ENCODE data around the gene SRSF3. TPM values are rescaled to one million over a fixed set of nuclear protein-coding genes. Genes with fewer than 3 reads are reported as not detected.
"Not testable (repeated sequence)": the region's sequence is repeated elsewhere in the genome, so short reads cannot be mapped to it uniquely, and the experiment has no call there.

SRSF3 gene
- total and polyA plus RNA-seq, 5 donors: 137 to 185 (median 146) TPM

DNA sequence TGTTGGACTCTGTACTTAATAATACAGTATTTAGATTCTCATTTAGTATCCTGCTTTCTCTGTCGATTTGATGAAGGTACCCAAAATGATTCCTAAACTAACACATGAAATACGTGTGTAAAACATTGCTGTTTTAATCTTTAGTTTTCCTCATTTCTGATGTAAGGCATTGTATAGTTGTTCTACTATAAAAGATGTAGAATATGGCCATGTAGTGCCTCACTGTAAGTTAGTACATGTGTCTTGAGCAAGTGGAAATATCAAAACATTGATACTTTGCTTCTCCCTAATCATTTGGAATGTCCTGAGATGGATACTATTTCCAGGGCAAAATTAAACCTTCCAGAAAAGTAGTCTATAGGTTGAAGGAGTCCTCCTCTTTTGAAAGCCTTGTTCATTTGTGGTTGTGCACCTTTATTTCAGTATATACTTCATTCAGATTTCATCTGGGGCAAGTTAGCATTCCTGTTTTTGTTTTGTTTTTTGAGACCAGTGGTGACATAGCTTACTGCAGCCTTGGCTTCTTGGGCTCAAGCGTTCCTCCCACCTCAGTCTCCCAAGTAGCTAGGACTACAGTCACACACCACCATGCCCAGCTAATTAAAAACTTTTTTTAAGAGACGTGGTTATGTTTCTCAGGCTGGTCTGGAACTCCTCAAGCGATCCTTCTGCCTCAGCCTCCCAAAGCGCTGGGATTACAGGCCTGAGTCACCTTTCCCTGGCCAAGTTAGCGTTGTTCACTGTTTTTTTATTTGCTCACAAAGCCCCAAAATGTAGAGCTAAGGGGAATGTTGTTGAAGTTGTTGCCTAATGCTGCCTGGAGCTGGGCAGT, 11.6 kb downstream of the SRSF3 start:
- H3K4me1 ChIP-seq (ENCODE audit: control insufficient read depth, insufficient read depth, low read length): peaks cover 10% of the 10 kb centered on the region
- intact Hi-C loops (cut with DNase I): no loop called here

DNA sequence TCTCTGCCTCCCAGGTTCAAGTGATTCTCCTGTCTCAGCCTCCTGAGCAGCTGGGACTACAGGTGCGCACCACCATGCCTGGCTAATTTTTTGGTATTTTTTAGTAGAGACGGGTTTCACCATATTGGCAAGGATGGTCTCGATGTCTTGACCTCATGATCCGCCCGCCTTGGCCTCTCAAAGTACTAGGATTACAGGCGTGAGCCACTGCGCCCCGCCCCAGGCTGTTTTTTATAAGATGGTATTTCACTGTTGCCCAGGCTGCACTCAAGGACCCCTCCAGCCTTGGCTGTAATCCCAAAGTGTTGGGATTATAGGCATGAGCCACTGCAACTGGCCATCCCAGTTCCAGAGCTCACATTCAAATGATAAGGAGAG, 13.1 kb downstream of the SRSF3 start:
- H3K9me3 ChIP-seq (ENCODE audit: control insufficient read depth, low read length); DNase-seq; intact Hi-C loops (cut with DNase I); H3K4me3 ChIP-seq (ENCODE audit: low read length); H3K27ac ChIP-seq (ENCODE audit: low read length); H3K27me3 ChIP-seq (ENCODE audit: control insufficient read depth, insufficient read depth): not testable (repeated sequence)
- peaks cover 10% of the 10 kb centered on the region for H3K4me1 ChIP-seq (ENCODE audit: control insufficient read depth, insufficient read depth, low read length)
- peak in 1 of 2 donors; percentile 9 for ATAC-seq
- 86% methylated on average over 8 of the region's 8 CpGs for WGBS

More for the DNA sequence above, 11.6 kb downstream of the SRSF3 start:
- Histone ChIP-seq H3K27ac (ENCODE audit: low read length) (no peak overlapping the region), H3K9me3 (ENCODE audit: control insufficient read depth, low read length) (no peaks in the 10 kb centered on the region), H3K27me3 (ENCODE audit: control insufficient read depth, insufficient read depth) (no peaks in the 10 kb centered on the region), H3K4me3 (ENCODE audit: low read length) (no peak overlapping the region)
- peak in 1 of 2 donors; percentile 3 for ATAC-seq
- 81% methylated on average over 7 of the region's 7 CpGs for WGBS
- no peak for DNase-seq

DNA sequence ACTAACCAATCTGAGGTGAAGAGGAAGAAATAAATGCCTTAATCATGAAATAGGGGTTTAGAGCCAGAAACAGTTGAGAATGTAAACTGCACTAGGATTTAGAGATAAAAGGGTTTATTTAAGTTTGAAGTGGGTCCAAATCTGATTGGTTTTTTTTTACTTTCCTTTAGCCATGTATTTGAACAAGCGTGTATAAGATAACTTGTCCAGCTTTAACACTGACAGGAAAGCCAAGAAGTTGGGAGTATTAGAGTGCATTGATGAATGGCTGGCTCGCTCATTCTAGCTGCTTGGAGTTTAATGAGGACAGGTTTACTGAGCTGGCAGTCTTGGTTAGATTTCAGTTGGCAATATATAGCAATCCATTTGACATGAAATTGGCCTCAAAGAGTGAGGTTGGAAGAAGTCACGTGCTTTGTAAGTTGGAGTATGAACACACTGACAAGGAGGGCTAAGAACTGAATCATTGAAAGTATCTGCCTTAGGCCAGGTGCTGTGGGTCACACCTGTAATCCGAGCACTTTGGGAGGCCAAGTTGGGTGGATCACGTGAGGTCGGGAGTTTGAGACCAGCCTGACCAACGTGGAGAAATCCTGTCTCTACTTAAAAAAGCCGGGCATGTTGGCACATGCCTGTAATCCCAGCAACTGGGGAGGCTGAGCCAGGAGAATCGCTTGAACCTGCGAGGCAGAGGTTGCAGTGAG, 13.7 kb downstream of the SRSF3 start:
- DNase-seq (peak in 1 of 3 donors; percentile 4), ATAC-seq (no peak)
- H3K4me1 ChIP-seq (ENCODE audit: control insufficient read depth, insufficient read depth, low read length): peaks cover 10% of the 10 kb centered on the region
- no peak overlapping the region for H3K27ac ChIP-seq (ENCODE audit: low read length)
- H3K9me3 ChIP-seq (ENCODE audit: control insufficient read depth, low read length): no peaks in the 10 kb centered on the region
- H3K27me3 ChIP-seq (ENCODE audit: control insufficient read depth, insufficient read depth): no peaks in the 10 kb centered on the region
- intact Hi-C loops (cut with DNase I): no loop called here
- no peak overlapping the region for H3K4me3 ChIP-seq (ENCODE audit: low read length)
- 67% methylated on average over 10 of the region's 10 CpGs for WGBS

DNA sequence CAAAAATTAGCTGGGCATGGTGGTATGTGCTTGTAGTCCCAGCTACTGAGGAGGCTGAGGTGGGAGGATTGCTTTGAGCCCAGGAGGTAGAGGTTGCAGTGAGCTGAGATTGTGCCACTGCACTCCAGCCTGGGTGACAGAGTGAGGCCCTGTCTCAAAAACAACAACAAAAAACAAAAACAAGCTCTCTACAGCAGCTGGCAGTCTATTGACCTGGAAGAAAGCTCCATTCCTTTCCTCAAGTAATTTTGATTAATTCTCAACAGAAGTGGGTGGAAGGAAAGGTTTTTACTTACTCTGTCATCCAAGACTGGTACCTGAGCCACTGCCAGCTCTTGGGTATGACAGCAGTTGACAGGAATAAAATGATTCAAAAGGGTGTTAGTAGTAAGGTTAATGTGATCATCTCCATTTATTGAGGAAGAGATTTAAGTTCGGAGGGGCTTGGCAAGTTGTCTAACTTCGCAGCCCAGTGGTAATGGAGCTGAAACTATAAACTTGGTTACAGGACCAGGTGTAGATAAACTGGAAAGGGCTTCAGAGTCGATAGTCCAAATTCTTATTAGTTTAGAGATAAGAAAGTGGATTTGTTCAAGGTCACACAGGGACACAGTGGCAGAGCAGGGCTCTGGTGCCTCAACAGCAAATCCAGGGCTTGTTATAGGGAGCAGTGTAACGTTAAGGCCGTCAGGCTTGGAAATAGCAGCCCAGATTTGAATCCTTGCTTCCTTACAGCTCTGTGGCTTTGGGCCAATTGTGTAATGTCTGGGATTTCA, 14.8 kb downstream of the SRSF3 start:
- H3K4me1 ChIP-seq (ENCODE audit: control insufficient read depth, insufficient read depth, low read length): peaks cover 10% of the 10 kb centered on the region
- intact Hi-C loops (cut with DNase I): no loop called here
- WGBS: 35% methylated on average over 5 of the region's 5 CpGs

DNA sequence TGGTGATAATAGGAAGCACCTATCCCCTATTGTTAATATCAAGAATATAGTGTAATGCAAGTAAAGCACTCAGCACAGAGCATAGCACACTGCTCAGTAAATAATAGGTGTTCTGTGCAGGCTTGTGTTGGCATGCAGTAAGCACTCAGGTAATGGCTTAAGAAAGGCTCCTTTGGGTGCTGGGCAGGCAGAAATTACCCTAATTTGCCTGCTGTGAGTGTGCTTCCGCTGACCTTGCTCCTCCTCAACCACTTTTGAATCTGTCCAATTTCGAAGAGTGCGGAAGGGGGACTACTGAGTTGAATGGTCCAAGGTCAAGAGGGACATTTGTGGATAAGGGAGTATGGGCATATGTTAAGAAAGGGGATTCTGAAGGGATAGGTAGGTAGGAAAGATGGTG, 15.4 kb downstream of the SRSF3 start:
- ATAC-seq: peak in 1 of 2 donors; percentile 4
- Histone ChIP-seq H3K9me3 (ENCODE audit: control insufficient read depth, low read length) (no peaks in the 10 kb centered on the region), H3K27me3 (ENCODE audit: control insufficient read depth, insufficient read depth) (no peaks in the 10 kb centered on the region), H3K4me1 (ENCODE audit: control insufficient read depth, insufficient read depth, low read length) (peaks cover 10% of the 10 kb centered on the region), H3K27ac (ENCODE audit: low read length) (no peak overlapping the region), H3K4me3 (ENCODE audit: low read length) (no peak overlapping the region)
- no peak for DNase-seq
- intact Hi-C loops (cut with DNase I): no loop called here
- WGBS: 93% methylated on average over 3 of the region's 3 CpGs

More for the DNA sequence above, 14.8 kb downstream of the SRSF3 start:
- ATAC-seq (peak; percentile 27 to 42), DNase-seq (peak in 1 of 3 donors; percentile 4)
- no peak overlapping the region for H3K4me3 ChIP-seq (ENCODE audit: low read length)
- H3K27ac ChIP-seq (ENCODE audit: low read length): peak overlapping the region; percentile 30
- H3K9me3 ChIP-seq (ENCODE audit: control insufficient read depth, low read length): no peaks in the 10 kb centered on the region
- H3K27me3 ChIP-seq (ENCODE audit: control insufficient read depth, insufficient read depth): no peaks in the 10 kb centered on the region

DNA sequence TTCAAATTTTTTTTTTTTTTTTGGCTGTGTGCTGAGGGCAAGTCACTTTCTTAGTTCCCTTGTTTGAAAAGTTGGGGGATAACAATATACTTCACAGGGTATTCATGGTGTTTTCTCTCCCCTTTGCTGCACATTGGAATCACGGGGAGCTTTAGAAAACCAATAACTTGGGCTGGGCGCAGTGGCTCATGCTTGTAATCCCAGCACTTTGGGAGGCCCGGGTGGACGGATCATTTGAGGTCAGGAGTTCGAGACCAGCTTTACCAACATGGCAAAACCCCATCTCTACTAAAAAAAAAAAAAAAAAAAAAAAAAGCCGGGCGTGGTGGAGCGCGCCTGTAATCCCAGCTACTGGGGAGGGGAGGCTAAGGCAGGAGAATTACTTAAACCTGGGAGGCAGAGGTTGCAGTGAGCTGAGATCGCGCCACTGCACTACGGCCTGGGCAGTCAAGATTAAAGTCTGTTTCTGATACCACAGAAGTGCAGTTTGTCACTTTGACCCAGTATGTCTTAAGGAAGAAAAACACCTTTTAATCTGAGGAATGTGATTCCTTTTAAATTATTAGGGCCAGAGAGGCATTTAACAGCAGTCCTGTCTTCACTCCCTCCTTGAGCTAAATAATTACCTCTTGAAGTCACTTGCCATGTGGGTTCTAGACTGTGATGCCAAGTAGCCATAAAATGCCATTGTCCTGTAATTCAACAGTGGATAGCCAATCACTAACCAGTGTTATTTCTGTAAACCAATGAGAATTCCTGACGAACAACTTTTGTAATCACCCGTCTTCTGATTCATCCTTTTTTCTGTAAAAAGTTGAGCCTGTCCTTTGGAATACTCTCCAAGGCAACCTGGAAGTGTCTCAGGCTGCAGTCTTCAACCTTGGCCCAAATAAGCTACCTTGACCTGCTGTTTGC, 16.1 kb downstream of the SRSF3 start:
- Histone ChIP-seq H3K27ac (ENCODE audit: low read length) (peak overlapping the region; percentile 25), H3K9me3 (ENCODE audit: control insufficient read depth, low read length) (no peaks in the 10 kb centered on the region), H3K27me3 (ENCODE audit: control insufficient read depth, insufficient read depth) (no peaks in the 10 kb centered on the region), H3K4me1 (ENCODE audit: control insufficient read depth, insufficient read depth, low read length) (peaks cover 10% of the 10 kb centered on the region), H3K4me3 (ENCODE audit: low read length) (no peak overlapping the region)
- WGBS: 90% methylated on average over 14 of the region's 14 CpGs
- DNase-seq: peak in 1 of 3 donors; percentile 5
- no peak for ATAC-seq
- intact Hi-C loops (cut with DNase I): no loop called here

DNA sequence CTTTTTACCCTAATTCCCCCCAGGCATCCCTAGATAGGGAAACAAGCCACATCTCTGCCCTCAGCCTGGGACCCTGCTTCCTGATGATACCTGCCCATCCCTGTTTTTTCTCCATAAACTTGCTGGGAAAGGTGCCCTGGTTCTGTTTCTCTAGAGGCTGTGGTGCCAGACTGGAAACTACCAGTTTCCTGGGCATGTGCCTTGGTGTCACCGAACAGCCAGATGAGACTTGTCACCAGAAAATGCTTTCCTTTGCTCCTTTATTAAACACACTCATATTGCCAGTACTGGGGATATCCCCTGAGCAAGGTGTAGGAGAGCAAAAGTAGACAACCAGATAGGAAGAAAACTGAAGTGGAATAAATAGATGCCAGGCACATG, 16.8 kb downstream of the SRSF3 start:
- peaks cover 8% of the 10 kb centered on the region for H3K4me1 ChIP-seq (ENCODE audit: control insufficient read depth, insufficient read depth, low read length)
- intact Hi-C loops (cut with DNase I): no loop called here
- ATAC-seq (no peak), DNase-seq (peak in 1 of 3 donors; percentile 8)
- H3K4me3 ChIP-seq (ENCODE audit: low read length): no peak overlapping the region
- no peaks in the 10 kb centered on the region for H3K27me3 ChIP-seq (ENCODE audit: control insufficient read depth, insufficient read depth)
- H3K9me3 ChIP-seq (ENCODE audit: control insufficient read depth, low read length): no peaks in the 10 kb centered on the region
- peak overlapping the region; percentile 25 for H3K27ac ChIP-seq (ENCODE audit: low read length)
- WGBS: 80% methylated on average over 1 of the region's 1 CpG

DNA sequence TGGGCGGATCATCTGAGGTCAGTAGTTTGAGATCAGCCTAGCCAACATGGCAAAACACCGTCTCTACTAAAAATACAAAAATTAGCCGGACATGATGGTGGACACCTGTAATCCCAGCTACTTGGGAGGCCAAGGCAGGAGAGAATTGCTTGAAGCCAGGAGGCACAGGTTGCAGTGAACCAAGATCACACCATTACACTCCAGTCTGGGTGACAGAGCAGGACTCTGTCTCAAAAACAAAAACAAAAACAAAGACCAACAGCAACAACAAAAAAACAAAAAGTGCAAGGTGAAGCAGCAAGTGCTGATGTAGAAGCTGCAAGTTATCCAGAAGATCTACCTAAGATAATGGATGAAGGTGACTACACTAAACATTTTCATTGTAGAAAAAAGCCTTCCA, 17.5 kb downstream of the SRSF3 start:
- H3K4me3 ChIP-seq (ENCODE audit: low read length); H3K27ac ChIP-seq (ENCODE audit: low read length); ATAC-seq; DNase-seq; H3K27me3 ChIP-seq (ENCODE audit: control insufficient read depth, insufficient read depth); intact Hi-C loops (cut with DNase I); H3K9me3 ChIP-seq (ENCODE audit: control insufficient read depth, low read length); H3K4me1 ChIP-seq (ENCODE audit: control insufficient read depth, insufficient read depth, low read length): not testable (repeated sequence)
- 84% methylated on average over 3 of the region's 3 CpGs for WGBS

DNA sequence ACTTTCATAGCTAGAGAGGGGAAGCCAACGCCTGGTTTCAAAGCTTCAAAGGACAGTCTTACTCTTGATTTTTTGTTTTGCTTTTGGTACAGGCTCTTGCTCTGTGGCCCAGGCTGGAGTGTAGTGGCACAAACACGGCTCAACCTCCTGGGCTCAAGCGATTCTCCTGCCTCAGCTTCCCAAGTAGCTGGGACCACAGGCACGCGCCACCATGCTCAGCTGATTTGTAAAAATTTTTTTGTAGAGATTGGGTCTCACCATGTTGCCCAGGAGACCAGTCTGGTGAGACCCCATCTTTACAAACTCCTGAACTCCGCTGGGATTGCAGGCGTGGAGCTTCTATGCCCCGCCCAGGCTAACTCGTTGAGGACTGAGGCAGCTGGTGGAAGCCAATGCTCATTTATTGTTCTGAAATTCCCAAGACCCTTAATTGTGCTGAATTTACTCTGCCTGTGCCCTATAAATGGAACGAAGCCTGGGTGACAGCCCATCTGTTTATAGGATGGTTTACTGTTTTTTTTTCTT, 18.0 kb downstream of the SRSF3 start:
- DNase-seq (peak in 1 of 3 donors; percentile 22), ATAC-seq (no peak)
- H3K27ac ChIP-seq (ENCODE audit: low read length): no peak overlapping the region
- no peak overlapping the region for H3K4me3 ChIP-seq (ENCODE audit: low read length)
- intact Hi-C loops (cut with DNase I): no loop called here
- no peaks in the 10 kb centered on the region for H3K27me3 ChIP-seq (ENCODE audit: control insufficient read depth, insufficient read depth)
- peaks cover 6% of the 10 kb centered on the region for H3K4me1 ChIP-seq (ENCODE audit: control insufficient read depth, insufficient read depth, low read length)
- H3K9me3 ChIP-seq (ENCODE audit: control insufficient read depth, low read length): no peaks in the 10 kb centered on the region
- WGBS: 95% methylated on average over 10 of the region's 10 CpGs
